ENCODE data around the gene EEPD1.

EEPD1 gene

DNA sequence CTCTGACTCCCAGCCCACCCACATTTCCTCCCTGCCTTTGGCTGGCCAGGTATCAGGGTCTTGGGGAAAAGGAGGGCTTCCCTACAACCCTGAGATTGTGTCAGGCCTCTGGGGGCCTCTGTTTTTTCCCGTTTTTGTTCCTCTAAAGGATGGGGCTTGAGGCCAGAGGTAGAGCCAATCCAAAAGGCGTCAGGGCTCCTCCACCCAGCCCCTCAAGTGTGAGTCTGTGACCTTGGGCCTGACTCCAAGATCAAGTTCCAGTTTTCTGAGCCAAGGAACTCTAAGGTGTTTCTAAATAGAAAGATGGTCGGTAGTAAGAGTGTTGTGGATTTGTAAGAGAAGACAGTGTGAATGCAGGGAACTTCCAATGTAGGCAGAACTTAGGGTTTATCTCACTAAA lies 6.6 kb downstream of the EEPD1 start:
- no peak overlapping the region for H2BK5ac ChIP-seq (ENCODE audit: low read depth, low read length, poor library complexity)
- no peaks in the 10 kb centered on the region for H3K79me2 ChIP-seq (ENCODE audit: control insufficient read depth, insufficient read depth, low read length, poor library complexity)
- H3K4me1 ChIP-seq (ENCODE audit: control insufficient read depth in 1 of 2, insufficient read depth in 2 of 2, low read length in 2 of 2): peaks cover 0 to 3% of the 10 kb centered on the region in 2 experiments
- no peak overlapping the region for H4K91ac ChIP-seq (ENCODE audit: low read depth, low read length)
- H2BK120ac ChIP-seq (ENCODE audit: insufficient read depth, low read length, poor library complexity): no peak overlapping the region
- no peak overlapping the region for H2AFZ ChIP-seq (ENCODE audit: insufficient read depth, low read length, poor library complexity)
- no peaks in the 10 kb centered on the region for H3K27me3 ChIP-seq (ENCODE audit: insufficient read depth, low read length)
- no peak overlapping the region for H3K4me2 ChIP-seq (ENCODE audit: low read length)
- DNase-seq: no peak
- WGBS (ENCODE audit: extremely low coverage, insufficient coverage, insufficient read length): 100% methylated on average over 1 of the region's 3 CpGs
- no peaks in the 10 kb centered on the region for H3K79me1 ChIP-seq (ENCODE audit: low read length)
- no peak overlapping the region for H2AK5ac ChIP-seq (ENCODE audit: low read length)
- no peak overlapping the region for H2BK12ac ChIP-seq (ENCODE audit: low read length)
- peaks cover 0 to 3% of the 10 kb centered on the region in 2 experiments for H3K36me3 ChIP-seq (ENCODE audit: control insufficient read depth in 1 of 2, insufficient read depth in 2 of 2, low read length in 2 of 2)
- no peak overlapping the region for H3K4ac ChIP-seq (ENCODE audit: low read depth, low read length)
- no peak overlapping the region for H4K12ac ChIP-seq (ENCODE audit: low read depth, low read length)
- H4K8ac ChIP-seq (ENCODE audit: low read depth, low read length): no peak overlapping the region
- H3K18ac ChIP-seq (ENCODE audit: low read length): no peak overlapping the region
- no peak overlapping the region for H3K14ac ChIP-seq (ENCODE audit: low read length)
- no peaks in the 10 kb centered on the region for H3K9me3 ChIP-seq (ENCODE audit: insufficient read depth, low read depth, low read length)
- no peak overlapping the region for H3K4me3 ChIP-seq (ENCODE audit: low read depth, low read length)
- H3K9ac ChIP-seq (ENCODE audit: low read length): no peak overlapping the region
- no peak overlapping the region for H3K27ac ChIP-seq (ENCODE audit: low read depth, low read length)
- H3K23ac ChIP-seq (ENCODE audit: low read length): no peak overlapping the region

DNA sequence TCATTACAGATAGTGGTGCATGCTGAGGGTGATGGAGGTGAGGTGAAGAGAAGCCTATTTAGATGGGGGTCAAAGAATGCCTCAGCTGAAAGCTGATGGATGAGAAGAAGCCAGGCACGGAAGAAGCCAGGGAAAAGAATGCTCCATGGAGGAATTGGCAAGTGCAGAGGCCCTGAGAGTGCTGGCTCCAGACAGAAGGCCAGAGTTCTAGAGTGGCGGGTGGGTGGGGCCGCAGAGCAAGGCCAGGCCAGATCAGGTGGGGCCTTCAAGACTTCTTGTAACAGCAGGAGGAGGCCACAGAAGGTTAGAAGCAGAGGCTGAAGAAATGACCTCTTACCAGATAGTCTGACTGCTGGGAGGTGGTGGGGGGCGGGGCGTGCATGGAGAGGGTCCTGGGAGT lies 7.3 kb downstream of the EEPD1 start:
- Histone ChIP-seq H2AK5ac (ENCODE audit: low read length) (no peak overlapping the region), H3K9me3 (ENCODE audit: insufficient read depth, low read depth, low read length) (no peaks in the 10 kb centered on the region), H3K4me3 (ENCODE audit: low read depth, low read length) (no peak overlapping the region), H2BK12ac (ENCODE audit: low read length) (no peak overlapping the region), H3K4ac (ENCODE audit: low read depth, low read length) (no peak overlapping the region), H3K27me3 (ENCODE audit: insufficient read depth, low read length) (no peaks in the 10 kb centered on the region), H4K91ac (ENCODE audit: low read depth, low read length) (no peak overlapping the region), H3K9ac (ENCODE audit: low read length) (no peak overlapping the region), H3K79me1 (ENCODE audit: low read length) (no peaks in the 10 kb centered on the region), H3K4me2 (ENCODE audit: low read length) (no peak overlapping the region), H3K79me2 (ENCODE audit: control insufficient read depth, insufficient read depth, low read length, poor library complexity) (no peaks in the 10 kb centered on the region), H3K23ac (ENCODE audit: low read length) (no peak overlapping the region), H3K36me3 (ENCODE audit: control insufficient read depth in 1 of 2, insufficient read depth in 2 of 2, low read length in 2 of 2) (no peaks in the 10 kb centered on the region), H2BK5ac (ENCODE audit: low read depth, low read length, poor library complexity) (no peak overlapping the region), H3K4me1 (ENCODE audit: control insufficient read depth in 1 of 2, insufficient read depth in 2 of 2, low read length in 2 of 2) (peaks cover 0 to 3% of the 10 kb centered on the region in 2 experiments), H3K27ac (ENCODE audit: low read depth, low read length) (no peak overlapping the region), H3K14ac (ENCODE audit: low read length) (no peak overlapping the region), H4K12ac (ENCODE audit: low read depth, low read length) (no peak overlapping the region), H3K18ac (ENCODE audit: low read length) (no peak overlapping the region), H2AFZ (ENCODE audit: insufficient read depth, low read length, poor library complexity) (no peak overlapping the region), H4K8ac (ENCODE audit: low read depth, low read length) (no peak overlapping the region), H2BK120ac (ENCODE audit: insufficient read depth, low read length, poor library complexity) (no peak overlapping the region)
- WGBS (ENCODE audit: extremely low coverage, insufficient coverage, insufficient read length): no CpG with 5 or more reads among the region's 5 CpGs
- DNase-seq: no peak

GRCh38 chr7:36161996-36162395 lies 8.9 kb downstream of the EEPD1 start:
- peak; percentile 30 to 78 for DNase-seq
- H4K91ac ChIP-seq (ENCODE audit: low read depth, low read length): no peak overlapping the region
- no peak overlapping the region for H3K14ac ChIP-seq (ENCODE audit: low read length)
- no peaks in the 10 kb centered on the region for H3K79me2 ChIP-seq (ENCODE audit: control insufficient read depth, insufficient read depth, low read length, poor library complexity)
- H3K79me1 ChIP-seq (ENCODE audit: low read length): no peaks in the 10 kb centered on the region
- H3K36me3 ChIP-seq (ENCODE audit: control insufficient read depth in 1 of 2, insufficient read depth in 2 of 2, low read length in 2 of 2): no peaks in the 10 kb centered on the region
- no peak overlapping the region for H4K8ac ChIP-seq (ENCODE audit: low read depth, low read length)
- H3K27ac ChIP-seq (ENCODE audit: low read depth, low read length): no peak overlapping the region
- H2AK5ac ChIP-seq (ENCODE audit: low read length): no peak overlapping the region
- no peak overlapping the region for H2BK120ac ChIP-seq (ENCODE audit: insufficient read depth, low read length, poor library complexity)
- H3K4me2 ChIP-seq (ENCODE audit: low read length): no peak overlapping the region
- no CpG with 5 or more reads among the region's 1 CpG for WGBS (ENCODE audit: extremely low coverage, insufficient coverage, insufficient read length)
- no peak overlapping the region for H3K23ac ChIP-seq (ENCODE audit: low read length)
- no peak overlapping the region for H3K4ac ChIP-seq (ENCODE audit: low read depth, low read length)
- H4K12ac ChIP-seq (ENCODE audit: low read depth, low read length): no peak overlapping the region
- no peak overlapping the region for H3K9ac ChIP-seq (ENCODE audit: low read length)
- H3K27me3 ChIP-seq (ENCODE audit: insufficient read depth, low read length): no peaks in the 10 kb centered on the region
- no peak overlapping the region for H3K18ac ChIP-seq (ENCODE audit: low read length)
- no peaks in the 10 kb centered on the region for H3K9me3 ChIP-seq (ENCODE audit: insufficient read depth, low read depth, low read length)
- no peak overlapping the region for H2BK12ac ChIP-seq (ENCODE audit: low read length)
- no peak overlapping the region for H2AFZ ChIP-seq (ENCODE audit: insufficient read depth, low read length, poor library complexity)
- H2BK5ac ChIP-seq (ENCODE audit: low read depth, low read length, poor library complexity): no peak overlapping the region
- H3K4me3 ChIP-seq (ENCODE audit: low read depth, low read length): no peak overlapping the region
- H3K4me1 ChIP-seq (ENCODE audit: control insufficient read depth in 1 of 2, insufficient read depth in 2 of 2, low read length in 2 of 2): peaks cover 0 to 3% of the 10 kb centered on the region in 2 experiments

DNA sequence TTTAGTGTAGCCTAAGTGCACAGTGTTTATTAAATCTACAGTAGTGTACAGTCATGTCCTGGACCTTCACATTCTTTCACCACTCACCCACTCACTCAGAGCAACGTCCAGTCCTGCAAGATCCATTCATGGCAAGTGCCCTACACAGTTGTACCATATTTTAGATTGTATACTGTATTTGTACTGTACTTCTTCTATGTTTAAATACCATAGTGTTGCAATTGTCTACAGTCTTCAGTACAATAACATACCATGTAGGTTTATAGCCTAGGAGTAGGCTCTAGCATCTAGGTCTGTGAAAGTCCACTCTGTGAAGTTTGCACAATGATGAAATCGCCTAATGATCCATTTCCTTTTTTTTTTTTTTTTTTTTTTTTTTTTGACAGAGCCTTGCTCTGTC lies 12.0 kb downstream of the EEPD1 start:
- no peak overlapping the region for H2BK12ac ChIP-seq (ENCODE audit: low read length)
- H3K27me3 ChIP-seq (ENCODE audit: insufficient read depth, low read length): no peaks in the 10 kb centered on the region
- no peak overlapping the region for H2AFZ ChIP-seq (ENCODE audit: insufficient read depth, low read length, poor library complexity)
- peaks cover 0 to 3% of the 10 kb centered on the region in 2 experiments for H3K4me1 ChIP-seq (ENCODE audit: control insufficient read depth in 1 of 2, insufficient read depth in 2 of 2, low read length in 2 of 2)
- no peaks in the 10 kb centered on the region for H3K36me3 ChIP-seq (ENCODE audit: control insufficient read depth in 1 of 2, insufficient read depth in 2 of 2, low read length in 2 of 2)
- H3K4ac ChIP-seq (ENCODE audit: low read depth, low read length): no peak overlapping the region
- no peak overlapping the region for H2BK5ac ChIP-seq (ENCODE audit: low read depth, low read length, poor library complexity)
- H3K9me3 ChIP-seq (ENCODE audit: insufficient read depth, low read depth, low read length): no peaks in the 10 kb centered on the region
- H4K8ac ChIP-seq (ENCODE audit: low read depth, low read length): no peak overlapping the region
- H3K14ac ChIP-seq (ENCODE audit: low read length): no peak overlapping the region
- no peaks in the 10 kb centered on the region for H3K79me1 ChIP-seq (ENCODE audit: low read length)
- DNase-seq: peak in 1 of 2 donors; percentile 10
- no peak overlapping the region for H3K23ac ChIP-seq (ENCODE audit: low read length)
- no peak overlapping the region for H4K91ac ChIP-seq (ENCODE audit: low read depth, low read length)
- H4K12ac ChIP-seq (ENCODE audit: low read depth, low read length): no peak overlapping the region
- no peak overlapping the region for H3K4me3 ChIP-seq (ENCODE audit: low read depth, low read length)
- H3K9ac ChIP-seq (ENCODE audit: low read length): no peak overlapping the region
- H3K4me2 ChIP-seq (ENCODE audit: low read length): no peak overlapping the region
- H3K79me2 ChIP-seq (ENCODE audit: control insufficient read depth, insufficient read depth, low read length, poor library complexity): no peaks in the 10 kb centered on the region
- no CpG with 5 or more reads among the region's 2 CpGs for WGBS (ENCODE audit: extremely low coverage, insufficient coverage, insufficient read length)
- no peak overlapping the region for H2BK120ac ChIP-seq (ENCODE audit: insufficient read depth, low read length, poor library complexity)
- no peak overlapping the region for H3K27ac ChIP-seq (ENCODE audit: low read depth, low read length)
- H3K18ac ChIP-seq (ENCODE audit: low read length): no peak overlapping the region
- H2AK5ac ChIP-seq (ENCODE audit: low read length): no peak overlapping the region

All from trophoblast cell (in vitro differentiated cells and primary cell).